GM12892 (cell line): ENCODE data around the gene PLEKHB2.

Source experiments
- POLR2A ChIP-seq: IDR thresholded peaks from 2 replicates; pipeline ENCODE4 v1.6.1; 2011; ENCODE audit warnings: low read depth, low read length, control low read depth
- POLR2AphosphoS5 ChIP-seq: IDR thresholded peaks from 2 replicates; pipeline ENCODE4 v1.6.1; 2011; ENCODE audit warnings: low read depth, low read length, control low read depth
- TAF1 ChIP-seq: IDR thresholded peaks from 2 replicates; pipeline ENCODE4 v1.6.1; 2011; ENCODE audit warnings: low read depth, mild to moderate bottlenecking, control low read depth, low read length, borderline replicate concordance

- TF ChIP-seq POLR2A, result no peak
- no peak for TF ChIP-seq POLR2AphosphoS5
- no peak for TF ChIP-seq TAF1
Measured at GRCh38 chr2:131056204-131056931, 48.8 kb upstream of the PLEKHB2 start.
